Stimulated activated CD8-positive, alpha-beta memory T cell treated with anti-CD3 and anti-CD28 coated beads, Interleukin-4, amount 100 ng/mL, for 1 hour (primary cell): ENCODE measurements around the gene AGBL3.
"Not testable (repeated sequence)": the region's sequence is repeated elsewhere in the genome, so short reads cannot be mapped to it uniquely, and the experiment has no call there.

Experiments used
- DNase-seq, 2 donors: peaks; one replicate each; pipeline ENCODE4 v3.0.0-alpha.2; 2020; ENCODE audit warnings: low read depth in 2 of 2, low spot score in 1 of 2

AGBL3 gene

GRCh38 chr7:135167365-135167917, 181.1 kb downstream of the AGBL3 start:
- DNase-seq, result no peak

DNA sequence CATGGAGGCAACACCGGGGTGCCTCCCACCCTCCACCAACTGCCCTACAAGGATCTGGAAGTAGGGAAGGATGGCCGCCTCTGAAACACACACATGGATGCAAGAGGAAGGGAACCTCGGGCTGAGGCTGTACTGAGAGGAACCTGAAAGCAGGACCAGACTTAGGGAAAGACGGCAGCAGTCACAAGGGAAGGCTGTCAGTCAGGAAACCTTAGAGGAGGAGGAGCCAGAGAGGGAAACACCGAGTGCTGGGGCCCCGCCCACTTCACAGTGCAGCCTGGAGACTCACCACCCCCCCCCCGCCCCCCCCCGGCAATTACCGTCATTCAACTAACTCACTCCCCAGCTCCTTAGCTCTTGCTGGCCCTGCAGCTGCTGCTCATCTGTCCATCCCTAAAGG, 181.7 kb downstream of the AGBL3 start:
- DNase-seq, result no peak

- no peak for DNase-seq
Observed at GRCh38 chr7:135168489-135169140, 182.3 kb downstream of the AGBL3 start.

DNA sequence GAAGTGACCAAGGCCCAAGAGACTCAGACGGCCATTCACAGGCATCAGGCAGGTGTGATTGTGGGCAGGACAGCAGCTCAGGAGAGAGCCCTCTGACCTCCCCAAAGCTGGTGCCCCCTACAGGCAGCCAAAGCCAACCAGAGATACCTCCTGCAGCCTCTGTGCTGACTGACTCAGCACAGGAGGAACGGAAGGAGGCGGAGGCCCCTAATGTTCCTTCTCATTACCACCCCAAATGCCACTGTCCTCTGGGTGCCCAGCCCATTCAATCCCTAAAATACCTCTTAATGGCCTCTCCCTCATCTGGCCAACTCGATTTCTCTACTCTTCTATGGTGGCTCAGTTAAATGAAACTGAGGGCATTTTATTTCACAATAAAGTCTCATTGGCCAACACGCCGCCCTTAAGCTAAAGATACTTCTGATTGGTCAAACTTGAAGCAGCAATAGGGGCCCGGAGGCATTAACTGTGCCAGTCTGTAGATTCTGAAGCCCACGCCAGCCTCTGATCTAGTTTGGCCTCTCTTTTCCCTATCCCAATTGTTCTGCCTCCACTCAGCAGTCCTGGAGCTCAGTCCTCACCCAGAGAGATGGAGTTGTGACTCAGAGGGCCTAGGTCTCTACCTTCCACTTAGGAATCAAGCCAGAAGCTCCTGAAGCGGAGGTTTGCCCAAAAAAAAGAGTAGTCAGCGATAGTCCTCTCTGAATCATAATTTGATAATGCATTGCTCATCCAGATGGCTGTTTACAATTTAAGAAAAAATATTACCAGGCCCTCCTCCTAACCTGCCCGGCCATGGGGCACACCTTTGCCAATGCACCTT, 183.0 kb downstream of the AGBL3 start:
- peak in 1 of 2 donors; percentile 31 for DNase-seq

- DNase-seq, result no peak
Observed at GRCh38 chr7:135169964-135170273, 183.6 kb downstream of the AGBL3 start.

DNA sequence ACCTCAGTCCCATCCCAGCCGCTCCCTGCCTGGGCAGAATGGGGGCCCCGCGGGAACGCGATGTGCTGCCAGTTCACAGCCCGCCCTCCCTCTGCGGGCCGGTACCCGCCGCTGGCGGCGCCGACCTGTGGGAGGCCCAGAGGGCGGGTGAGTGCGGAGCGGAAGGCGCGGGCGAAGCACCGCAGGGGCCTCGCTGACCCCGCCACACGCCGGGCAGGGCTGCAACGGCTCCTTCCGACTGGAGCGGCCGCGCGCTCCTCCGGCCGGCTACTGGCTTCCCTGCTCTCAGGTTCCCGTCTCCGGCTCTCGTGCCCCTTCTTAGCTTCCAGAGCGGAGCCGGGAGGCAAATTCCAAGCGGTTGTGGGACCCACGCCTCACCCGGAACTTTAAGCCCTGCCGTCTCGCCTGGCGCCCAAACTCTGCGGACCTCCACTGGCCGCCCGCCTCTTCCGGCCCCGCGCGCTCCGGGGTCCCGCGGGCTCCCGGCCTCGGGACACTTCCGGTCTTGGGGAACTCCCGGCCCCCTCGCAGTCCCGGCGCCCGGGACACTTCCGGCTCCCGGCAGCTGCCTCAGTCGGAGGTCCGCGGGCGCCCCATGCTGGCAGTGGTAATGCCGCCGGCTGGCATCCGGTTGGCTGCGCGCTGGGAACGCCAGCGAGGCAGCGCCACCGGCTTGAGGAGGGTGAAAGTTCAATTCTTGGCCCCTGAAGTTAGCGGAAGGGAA, 184.1 kb downstream of the AGBL3 start, which contains the start of gene CYREN:
TSS of gene CYREN (minus strand) at position 434 of the 724 bp plus-strand sequence. CDS start 1,785 bp downstream, outside the sequence.
- DNase-seq, result peak; percentile 75 to 82

DNA sequence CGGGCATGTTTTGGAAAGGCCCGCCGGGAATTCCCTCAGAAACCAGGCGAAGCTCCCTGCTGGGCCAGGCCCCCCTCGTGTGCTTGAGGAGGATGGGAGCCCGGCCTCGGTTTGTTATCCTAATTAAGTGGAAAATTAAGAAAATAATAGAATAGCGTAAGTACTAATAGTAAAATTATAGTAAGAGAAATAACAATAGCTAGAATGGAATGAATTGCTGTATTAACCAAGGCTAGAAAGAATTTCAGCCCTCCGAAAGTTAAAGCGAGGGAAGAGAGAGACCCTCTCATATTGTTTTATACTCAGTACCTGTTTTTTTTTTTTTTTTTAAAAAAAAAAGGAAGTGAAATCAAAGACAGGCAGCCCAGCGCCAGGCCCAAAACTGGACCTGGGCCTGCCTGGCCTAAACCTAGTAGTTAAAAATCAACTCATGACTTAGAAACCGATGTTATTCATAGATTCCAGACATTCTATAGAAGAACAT, 184.7 kb downstream of the AGBL3 start:
- not testable (repeated sequence) for DNase-seq

- not testable (repeated sequence) for DNase-seq
Observed at GRCh38 chr7:135171581-135172291, 185.4 kb downstream of the AGBL3 start.

DNA sequence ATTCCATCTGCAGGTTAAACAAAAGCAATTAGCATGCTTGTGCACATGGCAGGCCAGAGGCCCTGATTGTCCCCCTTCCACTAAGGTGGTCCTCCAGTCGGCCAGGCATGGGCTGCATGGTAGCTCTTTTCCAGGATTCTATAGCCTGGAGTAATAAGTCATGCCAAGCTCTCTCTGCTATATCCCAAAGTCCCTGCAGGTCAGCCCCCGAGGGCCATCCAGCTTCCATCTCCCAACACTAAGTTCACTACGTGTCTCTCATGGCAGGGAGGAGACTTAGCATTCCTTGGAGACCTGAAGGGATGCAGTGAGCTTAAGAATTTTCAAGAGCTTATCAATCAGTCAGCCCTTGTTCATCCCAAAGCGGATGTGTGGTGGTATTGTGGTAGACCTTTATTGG, 187.6 kb downstream of the AGBL3 start:
- DNase-seq, result not testable (repeated sequence)

DNA sequence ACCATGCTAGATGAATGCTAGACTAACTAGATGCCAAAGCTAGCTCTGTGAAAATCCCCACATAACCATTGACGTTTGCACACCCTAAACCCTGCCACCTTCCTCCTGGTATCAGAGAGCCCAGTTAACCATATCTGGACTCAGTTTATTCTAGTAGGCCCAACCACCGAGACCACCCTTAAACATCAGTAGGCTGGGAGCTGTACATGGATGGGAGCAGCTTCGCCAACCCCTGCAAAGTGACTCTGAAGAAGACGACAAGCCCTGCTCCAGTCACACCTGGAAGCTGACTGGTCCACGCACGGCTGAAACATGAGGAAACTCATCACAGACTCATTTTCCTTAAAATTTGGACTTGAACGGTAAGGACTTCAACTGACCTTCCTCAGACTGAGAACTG, 188.6 kb downstream of the AGBL3 start:
- DNase-seq, result no peak

DNA sequence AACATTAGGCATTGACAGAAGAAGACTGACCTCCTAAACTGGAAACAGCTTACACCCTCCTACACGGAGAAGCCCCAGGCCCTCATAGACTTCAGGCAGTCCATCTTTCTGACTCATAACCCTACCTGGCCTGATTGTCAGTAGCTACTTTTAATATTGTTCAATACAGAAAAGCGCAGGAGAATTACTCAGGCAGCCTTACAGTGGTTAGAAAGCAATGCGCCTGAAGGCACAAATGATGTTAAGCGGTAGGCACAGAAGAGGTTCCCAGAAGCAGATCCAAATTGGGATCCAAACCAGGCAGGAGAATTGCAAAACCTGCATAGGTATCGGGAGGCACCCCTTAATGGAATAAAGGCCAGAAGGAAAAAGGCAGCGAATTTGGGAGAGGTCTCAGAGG, 189.6 kb downstream of the AGBL3 start:
- no peak for DNase-seq

DNA sequence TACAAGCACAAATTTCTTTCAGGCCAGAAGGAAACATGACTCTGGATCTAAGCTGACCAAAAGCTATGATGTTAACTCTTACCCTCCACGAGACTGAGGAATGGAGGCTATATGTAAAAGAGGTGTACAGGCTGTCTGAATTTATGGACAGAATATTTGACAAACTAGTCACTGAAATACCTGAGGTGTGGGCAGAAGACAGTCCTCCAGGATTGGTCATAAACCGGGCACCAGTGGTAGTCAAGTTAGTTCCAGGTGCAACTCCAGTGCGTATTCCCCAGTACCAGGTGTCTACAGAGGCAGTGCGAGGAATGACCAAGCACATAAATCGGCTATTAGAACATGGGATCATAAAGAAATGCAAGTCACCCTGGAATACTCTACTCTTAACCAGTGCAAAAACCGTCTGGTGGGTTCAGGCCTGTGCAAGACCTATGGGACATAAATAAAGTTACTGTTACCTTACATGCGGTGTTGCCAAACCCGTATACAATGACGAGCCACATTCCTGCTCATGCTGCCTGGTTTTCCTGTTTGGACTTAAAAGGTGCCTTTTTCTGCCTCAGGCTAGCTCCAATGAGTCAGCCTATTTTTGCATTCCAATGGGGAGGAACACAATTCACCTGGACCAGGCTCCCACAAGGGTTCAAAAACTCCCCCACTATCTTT, 190.9 kb downstream of the AGBL3 start:
- no peak for DNase-seq

DNA sequence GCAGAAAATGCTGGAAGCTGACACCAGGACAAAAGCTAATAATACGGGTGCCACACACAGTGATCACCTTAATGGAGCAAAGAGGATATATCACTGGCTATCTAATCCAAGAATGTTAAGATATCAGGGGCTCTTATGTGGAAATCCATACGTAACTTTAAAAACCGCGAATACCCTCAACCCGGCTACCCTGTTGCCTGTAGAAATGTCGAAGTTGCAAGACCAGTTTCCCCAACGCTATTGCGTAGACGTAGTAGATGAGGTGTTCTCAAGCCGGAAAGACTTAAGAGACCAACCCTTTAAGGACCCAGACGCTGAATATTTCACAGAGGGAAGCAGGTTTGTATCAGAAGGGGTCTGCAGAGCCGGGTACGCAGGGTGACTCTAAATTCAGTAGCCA, 192.1 kb downstream of the AGBL3 start:
- no peak for DNase-seq

DNA sequence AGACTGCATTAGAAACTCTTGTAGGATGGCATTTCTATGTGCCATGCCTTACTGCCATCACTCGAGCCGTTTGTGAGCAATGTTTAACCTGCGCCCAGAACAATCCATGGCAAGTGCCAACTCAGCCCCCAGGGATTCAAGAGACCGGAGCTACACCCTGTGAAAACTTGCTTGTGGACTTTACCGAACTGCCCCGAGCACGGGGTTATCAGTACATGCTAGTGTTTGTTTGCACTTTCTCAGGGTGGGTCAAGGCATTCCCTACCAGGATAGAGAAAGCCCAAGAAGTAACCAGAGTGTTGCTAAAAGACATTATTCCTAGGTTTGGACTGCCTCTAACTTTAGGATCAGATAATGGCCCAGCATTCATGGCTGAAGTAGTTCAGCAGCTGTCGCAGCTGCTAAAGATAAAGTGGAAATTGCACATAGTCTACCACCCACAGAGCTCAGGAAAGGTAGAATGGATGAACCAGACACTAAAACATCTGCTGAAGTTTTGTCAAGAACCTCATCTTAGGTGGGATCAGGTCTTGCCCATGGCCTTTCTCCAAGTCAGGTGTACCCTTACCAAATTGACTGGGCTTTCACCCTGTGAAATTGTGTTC, 193.1 kb downstream of the AGBL3 start:
- DNase-seq, result no peak

DNA sequence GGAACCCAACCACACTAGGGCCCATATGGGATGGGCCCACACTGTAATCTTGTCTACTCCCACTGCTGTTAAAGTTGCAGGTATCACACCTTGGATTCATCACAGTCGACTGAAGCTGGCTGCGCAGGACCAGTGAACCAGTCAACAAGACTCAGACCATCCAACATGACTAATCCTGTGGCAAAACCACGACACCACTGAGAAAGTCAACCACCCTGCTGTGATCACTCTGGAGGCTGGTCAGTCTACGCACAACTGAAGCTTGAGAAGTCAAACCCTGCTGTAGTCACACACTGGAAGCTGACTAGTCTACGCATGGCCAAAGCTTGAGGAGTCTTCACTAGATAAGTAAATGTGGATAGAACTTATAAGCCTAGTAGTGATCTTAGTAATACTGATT, 193.8 kb downstream of the AGBL3 start:
- no peak for DNase-seq

GRCh38 chr7:135181261-135181928, 195.1 kb downstream of the AGBL3 start:
- DNase-seq, result no peak

DNA sequence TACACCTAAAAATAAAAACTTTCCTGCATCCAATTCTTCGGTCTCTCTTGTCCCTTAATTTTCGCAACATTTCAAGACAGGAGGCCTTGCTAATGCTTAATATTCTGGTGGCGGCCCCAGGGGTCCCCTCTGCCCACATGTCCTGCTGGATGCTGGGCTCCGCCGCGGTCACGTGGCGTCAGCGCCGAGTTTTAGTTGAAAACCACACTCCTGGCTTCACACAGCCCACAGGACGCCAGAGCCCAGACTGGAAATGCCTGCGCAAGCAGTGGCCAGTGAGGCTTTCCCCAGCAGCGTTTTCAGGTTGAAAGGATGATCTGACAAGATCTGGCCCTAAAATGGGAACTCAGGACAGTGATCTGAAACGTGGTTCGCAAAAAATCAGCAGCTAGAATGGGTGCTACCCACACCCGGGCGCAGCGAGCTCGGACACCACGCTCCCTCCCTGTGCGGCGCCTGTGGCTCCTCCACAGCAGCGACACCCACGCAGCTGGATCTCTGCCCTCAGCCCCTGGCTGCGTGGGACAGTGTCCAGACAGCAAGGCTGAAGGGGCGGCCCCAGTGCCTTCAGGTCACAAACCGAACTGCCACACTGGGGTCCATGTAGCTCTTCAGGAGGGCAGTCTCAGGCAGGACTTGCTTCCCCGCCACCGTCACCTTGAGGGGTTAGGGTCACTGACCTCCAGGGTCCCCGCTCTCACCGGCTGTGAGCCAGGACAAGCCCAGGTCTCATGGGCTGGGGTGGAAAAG, 195.8 kb downstream of the AGBL3 start:
- DNase-seq, result no peak

GRCh38 chr7:135183478-135183877, 197.2 kb downstream of the AGBL3 start:
- no peak for DNase-seq
